Measurements from ENCODE around the gene MEI4. TPM values are rescaled to one million over a fixed set of nuclear protein-coding genes. Genes with fewer than 3 reads are reported as not detected.
"Not testable (repeated sequence)": the region's sequence is repeated elsewhere in the genome, so short reads cannot be mapped to it uniquely, and the experiment has no call there.

The MEI4 gene
- total RNA-seq, 2 experiments from 2014 or later = not detected

GRCh38 chr6:77650098-77650663, 2.7 kb upstream of the MEI4 start:
- H3K4me3 Mint-ChIP-seq = no peak overlapping the region
- no peaks in the 10 kb centered on the region for H3K36me3 Mint-ChIP-seq (ENCODE audit: low read depth)
- no peak overlapping the region for H3K27ac Mint-ChIP-seq
- no peaks in the 10 kb centered on the region for H3K9me3 Mint-ChIP-seq
- ChIA-PET CTCF (interaction anchor here (0.6 kb wide), 1 partner anchor 49 kb away, joined by 3 read pairs; no protein-coding TSS in a partner anchor), POLR2A (no interaction called here)
- DNase-seq = no peak
- peaks cover 3% of the 10 kb centered on the region for H3K27me3 Mint-ChIP-seq
- no peaks in the 10 kb centered on the region for H3K4me1 Mint-ChIP-seq

GRCh38 chr6:77653816-77654215, 977 bp downstream of the MEI4 start:
- CTCF ChIA-PET = no interaction called here
- H3K36me3 Mint-ChIP-seq (ENCODE audit: low read depth) = no peaks in the 10 kb centered on the region
- H3K4me3 Mint-ChIP-seq = no peak overlapping the region
- no peaks in the 10 kb centered on the region for H3K9me3 Mint-ChIP-seq
- no peak for DNase-seq
- H3K27me3 Mint-ChIP-seq = peaks cover 3% of the 10 kb centered on the region
- H3K4me1 Mint-ChIP-seq = no peaks in the 10 kb centered on the region
- no peak overlapping the region for H3K27ac Mint-ChIP-seq
- POLR2A ChIA-PET = no interaction called here

GRCh38 chr6:77655035-77655434, 2.2 kb downstream of the MEI4 start:
- H3K4me1 Mint-ChIP-seq; H3K4me3 Mint-ChIP-seq; H3K9me3 Mint-ChIP-seq; H3K27me3 Mint-ChIP-seq; CTCF ChIA-PET; POLR2A ChIA-PET; DNase-seq; H3K36me3 Mint-ChIP-seq (ENCODE audit: low read depth); H3K27ac Mint-ChIP-seq: not testable (repeated sequence)

DNA sequence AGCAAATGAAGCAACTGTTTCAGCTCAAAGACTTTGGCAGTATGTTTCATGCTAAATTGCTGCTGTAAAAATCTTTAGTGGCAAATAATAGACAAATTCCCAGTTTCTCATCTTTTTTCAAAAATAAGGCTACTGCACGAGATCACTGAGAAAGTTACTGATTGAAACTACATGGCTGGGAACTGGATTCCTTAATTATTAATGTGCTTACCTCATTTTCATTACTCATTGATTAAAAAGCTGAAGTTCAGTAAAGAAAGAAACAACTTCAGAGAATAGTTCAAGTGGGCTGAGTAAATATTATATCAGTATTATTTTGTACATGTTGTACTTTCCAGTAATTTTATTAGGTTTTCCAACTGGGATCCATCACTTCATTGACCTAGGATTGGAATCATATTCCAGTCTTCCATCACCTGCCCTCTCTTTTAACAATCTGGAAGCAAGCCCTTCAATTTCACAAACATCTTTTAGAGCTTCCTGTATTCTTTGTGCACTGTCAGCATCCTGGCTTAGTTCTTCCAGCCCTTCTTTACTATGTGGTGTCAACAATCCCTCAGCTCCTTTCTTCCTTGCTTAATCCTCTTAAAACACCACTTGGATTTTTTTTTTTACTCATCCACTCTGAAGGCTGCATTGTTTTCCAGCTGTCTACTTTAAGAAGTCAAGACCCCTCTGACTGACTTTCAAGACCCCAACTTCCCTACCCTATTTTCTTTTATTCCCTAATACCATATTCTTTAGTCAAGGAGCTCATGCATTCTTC, 4.3 kb downstream of the MEI4 start:
- Mint-ChIP-seq H3K4me3 (no peak overlapping the region), H3K4me1 (no peaks in the 10 kb centered on the region), H3K9me3 (no peaks in the 10 kb centered on the region), H3K27me3 (no peaks in the 10 kb centered on the region), H3K27ac (no peak overlapping the region), H3K36me3 (ENCODE audit: low read depth) (no peaks in the 10 kb centered on the region)
- ChIA-PET POLR2A (no interaction called here), CTCF (no interaction called here)
- DNase-seq = no peak

GRCh38 chr6:77666340-77666739, 13.5 kb downstream of the MEI4 start:
- DNase-seq = no peak
- H3K27me3 Mint-ChIP-seq = no peaks in the 10 kb centered on the region
- no peak overlapping the region for H3K27ac Mint-ChIP-seq
- no peaks in the 10 kb centered on the region for H3K36me3 Mint-ChIP-seq (ENCODE audit: low read depth)
- peaks cover 8% of the 10 kb centered on the region for H3K9me3 Mint-ChIP-seq
- POLR2A ChIA-PET = no interaction called here
- CTCF ChIA-PET = no interaction called here
- H3K4me1 Mint-ChIP-seq = no peaks in the 10 kb centered on the region
- no peak overlapping the region for H3K4me3 Mint-ChIP-seq

DNA sequence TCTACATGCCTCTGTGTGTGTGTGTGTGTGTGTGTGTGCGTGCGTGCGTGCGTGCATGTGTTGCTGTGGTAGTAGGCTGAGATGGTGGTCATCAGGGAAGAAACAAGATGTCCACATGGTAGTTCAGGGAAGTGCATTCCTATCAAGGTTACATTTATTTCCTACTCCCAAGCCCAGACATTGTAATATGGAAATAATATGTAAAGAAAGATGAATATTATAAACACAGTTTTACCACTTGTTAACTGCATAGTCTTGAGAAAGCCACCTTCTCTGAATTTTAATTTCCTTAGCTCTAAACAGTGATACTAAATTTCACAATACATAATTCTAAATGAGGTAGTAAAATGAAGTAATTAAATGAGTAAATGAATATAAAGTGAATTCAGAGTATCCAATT, 14.0 kb downstream of the MEI4 start:
- ChIA-PET CTCF (no interaction called here), POLR2A (no interaction called here)
- Mint-ChIP-seq H3K27ac (no peak overlapping the region), H3K4me3 (no peak overlapping the region), H3K36me3 (ENCODE audit: low read depth) (no peaks in the 10 kb centered on the region), H3K27me3 (no peaks in the 10 kb centered on the region), H3K9me3 (peaks cover 8% of the 10 kb centered on the region), H3K4me1 (no peaks in the 10 kb centered on the region)
- DNase-seq = no peak

GRCh38 chr6:77669913-77670312, 17.1 kb downstream of the MEI4 start:
- Mint-ChIP-seq H3K27me3 (no peaks in the 10 kb centered on the region), H3K4me3 (no peak overlapping the region), H3K27ac (no peak overlapping the region), H3K9me3 (peaks cover 3% of the 10 kb centered on the region), H3K36me3 (ENCODE audit: low read depth) (no peaks in the 10 kb centered on the region), H3K4me1 (no peaks in the 10 kb centered on the region)
- DNase-seq = no peak
- ChIA-PET CTCF (no interaction called here), POLR2A (no interaction called here)

DNA sequence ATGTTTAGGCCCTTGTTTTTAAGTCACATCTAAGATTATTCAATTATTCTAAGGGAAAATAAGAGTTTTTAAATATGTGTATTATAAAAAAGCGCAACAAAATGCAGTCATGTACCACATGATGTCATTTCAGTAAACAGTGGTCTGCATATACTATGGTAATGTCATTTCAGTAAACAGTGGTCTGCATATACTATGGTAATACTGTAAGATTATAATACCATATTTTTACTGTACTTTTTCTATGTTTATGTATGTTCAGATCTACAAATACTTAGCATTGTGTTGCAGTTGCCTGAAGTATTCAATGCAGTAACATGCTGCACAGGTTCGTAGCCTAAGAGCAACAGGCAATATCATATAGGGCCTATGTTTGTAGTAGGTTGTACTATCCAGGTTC, 21.4 kb downstream of the MEI4 start:
- Mint-ChIP-seq H3K36me3 (ENCODE audit: low read depth) (no peaks in the 10 kb centered on the region), H3K27ac (no peak overlapping the region), H3K27me3 (no peaks in the 10 kb centered on the region), H3K9me3 (peaks cover 2% of the 10 kb centered on the region), H3K4me3 (no peak overlapping the region), H3K4me1 (no peaks in the 10 kb centered on the region)
- no peak for DNase-seq
- ChIA-PET POLR2A (no interaction called here), CTCF (no interaction called here)

GRCh38 chr6:77678048-77678447, 25.2 kb downstream of the MEI4 start:
- CTCF ChIA-PET = no interaction called here
- H3K27me3 Mint-ChIP-seq = no peaks in the 10 kb centered on the region

GRCh38 chr6:77683515-77683914, 30.7 kb downstream of the MEI4 start:
- no peak overlapping the region for H3K4me3 Mint-ChIP-seq
- CTCF ChIA-PET = no interaction called here
- no peaks in the 10 kb centered on the region for H3K27me3 Mint-ChIP-seq
- no peak overlapping the region for H3K27ac Mint-ChIP-seq
- no peaks in the 10 kb centered on the region for H3K4me1 Mint-ChIP-seq
- DNase-seq = no peak
- H3K9me3 Mint-ChIP-seq = no peaks in the 10 kb centered on the region
- no peaks in the 10 kb centered on the region for H3K36me3 Mint-ChIP-seq (ENCODE audit: low read depth)
- POLR2A ChIA-PET = no interaction called here

More at GRCh38 chr6:77678048-77678447, 25.2 kb downstream of the MEI4 start:
- no peak overlapping the region for H3K4me3 Mint-ChIP-seq
- no peaks in the 10 kb centered on the region for H3K4me1 Mint-ChIP-seq
- POLR2A ChIA-PET = no interaction called here
- H3K36me3 Mint-ChIP-seq (ENCODE audit: low read depth) = no peaks in the 10 kb centered on the region
- no peak overlapping the region for H3K27ac Mint-ChIP-seq
- DNase-seq = no peak
- peaks cover 2% of the 10 kb centered on the region for H3K9me3 Mint-ChIP-seq

DNA sequence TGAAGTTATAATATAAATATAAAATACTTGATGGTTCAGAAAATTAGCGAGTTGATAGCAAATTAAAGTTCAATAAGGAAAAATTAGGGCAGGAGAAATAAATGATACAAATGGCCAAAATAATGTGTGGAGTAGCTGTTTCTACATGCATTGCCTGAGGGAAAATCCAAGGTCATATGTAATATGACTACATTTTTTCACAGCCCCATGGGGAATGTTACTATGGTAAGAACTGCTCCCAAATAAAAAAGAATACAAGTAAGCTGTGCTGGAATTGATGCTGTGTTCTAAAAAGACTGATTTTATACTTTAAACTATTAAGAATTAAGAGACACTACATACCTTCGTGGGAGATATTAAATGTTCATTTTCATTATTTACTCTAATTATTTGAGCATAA, 34.1 kb downstream of the MEI4 start:
- Mint-ChIP-seq H3K27ac (no peak overlapping the region), H3K4me3 (no peak overlapping the region), H3K4me1 (no peaks in the 10 kb centered on the region), H3K36me3 (ENCODE audit: low read depth) (no peaks in the 10 kb centered on the region), H3K9me3 (no peaks in the 10 kb centered on the region), H3K27me3 (no peaks in the 10 kb centered on the region)
- no peak for DNase-seq
- POLR2A ChIA-PET = no interaction called here
- CTCF ChIA-PET = no interaction called here

DNA sequence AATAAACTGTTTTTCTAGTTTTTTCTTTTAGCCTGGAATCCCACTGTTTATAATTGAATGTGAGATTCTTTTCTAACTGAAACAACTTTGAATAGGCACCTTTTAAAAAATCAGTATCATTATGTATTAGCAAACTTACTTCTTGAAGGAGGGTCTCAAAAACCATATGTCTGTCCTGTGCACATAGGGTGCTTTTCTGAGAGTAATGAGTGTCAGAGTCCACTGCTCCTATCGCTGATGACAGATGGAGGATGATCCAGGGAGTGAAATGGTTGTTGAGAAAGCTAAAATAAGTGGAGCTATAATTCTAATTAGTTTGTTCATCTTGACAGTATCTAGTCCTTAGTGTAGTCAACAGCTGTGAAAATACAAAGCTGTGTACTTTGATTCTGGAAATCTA, 35.8 kb downstream of the MEI4 start:
- H3K9me3 Mint-ChIP-seq = no peaks in the 10 kb centered on the region
- no peaks in the 10 kb centered on the region for H3K27me3 Mint-ChIP-seq
- H3K4me1 Mint-ChIP-seq = no peaks in the 10 kb centered on the region
- ChIA-PET POLR2A (no interaction called here), CTCF (no interaction called here)
- DNase-seq = no peak
- no peak overlapping the region for H3K27ac Mint-ChIP-seq
- H3K4me3 Mint-ChIP-seq = no peak overlapping the region
- no peaks in the 10 kb centered on the region for H3K36me3 Mint-ChIP-seq (ENCODE audit: low read depth)

GRCh38 chr6:77700095-77700494, 47.3 kb downstream of the MEI4 start:
- H3K27ac Mint-ChIP-seq; H3K36me3 Mint-ChIP-seq (ENCODE audit: low read depth); DNase-seq; H3K4me1 Mint-ChIP-seq; H3K9me3 Mint-ChIP-seq; POLR2A ChIA-PET; H3K27me3 Mint-ChIP-seq; CTCF ChIA-PET; H3K4me3 Mint-ChIP-seq: not testable (repeated sequence)

GRCh38 chr6:77707603-77708002, 54.8 kb downstream of the MEI4 start:
- H3K4me1 Mint-ChIP-seq = no peaks in the 10 kb centered on the region
- H3K9me3 Mint-ChIP-seq = peaks cover 4% of the 10 kb centered on the region
- ChIA-PET CTCF (no interaction called here), POLR2A (no interaction called here)
- DNase-seq = no peak
- no peaks in the 10 kb centered on the region for H3K36me3 Mint-ChIP-seq (ENCODE audit: low read depth)
- H3K27ac Mint-ChIP-seq = no peak overlapping the region
- H3K27me3 Mint-ChIP-seq = no peaks in the 10 kb centered on the region
- H3K4me3 Mint-ChIP-seq = no peak overlapping the region

All from activated CD4-positive, alpha-beta memory T cell treated with anti-CD3 and anti-CD28 coated beads, Interleukin-2, amount 10 ng/mL, durations not matched to agents 7 days and 5 days (primary cell).